ENCODE results near the gene UBXN7. TPM values are rescaled to one million over a fixed set of nuclear protein-coding genes. Genes with fewer than 3 reads are reported as not detected.

UBXN7 gene
- polyA plus RNA-seq, 1 of the 3 experiments (the other 2 are of a cell fraction): 6.4 TPM

GRCh38 chr3:196398782-196399181 lies 33.4 kb downstream of the UBXN7 start:
- Histone ChIP-seq H2AFZ (ENCODE audit: low read depth) (no peak overlapping the region), H3K9me3 (no peaks in the 10 kb centered on the region), H3K4me2 (no peak overlapping the region), H3K4me3 (ENCODE audit: low read depth in 2 of 2, low read length in 1 of 2) (no peak overlapping the region), H4K20me1 (ENCODE audit: insufficient read depth) (no peaks in the 10 kb centered on the region), H3K4me1 (ENCODE audit: control insufficient read depth in 1 of 2, insufficient read depth in 2 of 2, low read depth in 1 of 2, low read length in 1 of 2) (no peaks in the 10 kb centered on the region), H3K9me2 (no peaks in the 10 kb centered on the region), H3K9ac (no peak overlapping the region), H3F3A (replicated peaks; ENCODE audit: insufficient read depth) (peaks cover 7% of the 10 kb centered on the region), H3K27me3 (ENCODE audit: insufficient read depth) (no peaks in the 10 kb centered on the region), H3K36me3 (replicated peaks in 1 of 2; ENCODE audit: control insufficient read depth in 1 of 2, insufficient read depth in 2 of 2, low read length in 1 of 2) (peaks cover 8 to 37% of the 10 kb centered on the region in 2 experiments), H3K27ac (ENCODE audit: low read depth in 2 of 2, low read length in 1 of 2) (no peak overlapping the region), H3K79me2 (ENCODE audit: insufficient read depth) (0 out of 2 replicates have a peak, but pooled peaks cover 5% of the 10 kb centered on the region)
- TF ChIP-seq JUND (IDR thresholded peaks at IDR 0.05): peak; percentile 20; the same call in 1 of the 2 replicates
- peak; percentile 12; the same call in 1 of the 2 replicates for TF ChIP-seq FOSL2 (IDR thresholded peaks at IDR 0.05; ENCODE audit: borderline replicate concordance, low read depth)
- TF ChIP-seq CTCF (IDR thresholded peaks at IDR 0.05): no peak
- no peak for TF ChIP-seq TCF12 (IDR thresholded peaks at IDR 0.05)
- POLR2A ChIA-PET: interaction anchor here (1.0 kb wide), 1 partner anchor 24 kb away, joined by 3 read pairs; no protein-coding TSS in a partner anchor
- CTCF ChIA-PET: interaction anchor here (0.7 to 1.0 kb wide), 2 partner anchors 9 to 22 kb away, joined by 3 read pairs; no protein-coding TSS in a partner anchor
- no peak for DNase-seq
- 86% methylated on average over 7 of the region's 7 CpGs for WGBS (ENCODE audit: low lambda C conversion rate)

GRCh38 chr3:196397941-196398340 lies 34.3 kb downstream of the UBXN7 start:
- Histone ChIP-seq H3K9me2 (no peaks in the 10 kb centered on the region), H3K9me3 (no peaks in the 10 kb centered on the region), H3K9ac (no peak overlapping the region), H3K79me2 (ENCODE audit: insufficient read depth) (0 out of 2 replicates have a peak, but pooled peaks cover 5% of the 10 kb centered on the region), H3K4me3 (ENCODE audit: low read depth in 2 of 2, low read length in 1 of 2) (no peak overlapping the region), H3K36me3 (replicated peaks in 1 of 2; ENCODE audit: control insufficient read depth in 1 of 2, insufficient read depth in 2 of 2, low read length in 1 of 2) (peaks cover 9 to 45% of the 10 kb centered on the region in 2 experiments), H3K4me2 (no peak overlapping the region), H3F3A (replicated peaks; ENCODE audit: insufficient read depth) (peaks cover 6% of the 10 kb centered on the region), H3K4me1 (ENCODE audit: control insufficient read depth in 1 of 2, insufficient read depth in 2 of 2, low read depth in 1 of 2, low read length in 1 of 2) (no peaks in the 10 kb centered on the region), H4K20me1 (ENCODE audit: insufficient read depth) (no peaks in the 10 kb centered on the region), H2AFZ (ENCODE audit: low read depth) (no peak overlapping the region), H3K27ac (ENCODE audit: low read depth in 2 of 2, low read length in 1 of 2) (no peak overlapping the region), H3K27me3 (ENCODE audit: insufficient read depth) (no peaks in the 10 kb centered on the region)
- no peak for DNase-seq
- ChIA-PET POLR2A (interaction anchor here (1.0 kb wide), 1 partner anchor 25 kb away, joined by 3 read pairs; no protein-coding TSS in a partner anchor), CTCF (interaction anchor here (0.7 to 1.2 kb wide), 3 partner anchors 8 to 91 kb away, joined by 3 read pairs; no protein-coding TSS in a partner anchor)
- WGBS (ENCODE audit: low lambda C conversion rate): 72% methylated on average over 3 of the region's 3 CpGs
- TF ChIP-seq TCF12 (IDR thresholded peaks at IDR 0.05): no peak
- TF ChIP-seq RAD21 (IDR thresholded peaks at IDR 0.05; ENCODE audit: low read length): no peak
- TF ChIP-seq SMC3 (IDR thresholded peaks at IDR 0.05; ENCODE audit: low read depth, low read length): no peak
- TF ChIP-seq ZBTB33 (IDR thresholded peaks at IDR 0.05; ENCODE audit: borderline replicate concordance, low read depth): no peak
- TF ChIP-seq GABPA (IDR thresholded peaks at IDR 0.05; ENCODE audit: low read depth): no peak
- TF ChIP-seq CHD2 (IDR thresholded peaks at IDR 0.05; ENCODE audit: low read length, partially characterized antibody): no peak
- no peak for TF ChIP-seq MEF2A (IDR thresholded peaks at IDR 0.05; ENCODE audit: borderline replicate concordance, low read depth)
- TF ChIP-seq FOXJ3 (CRISPR knock-in tag; IDR thresholded peaks at IDR 0.05): no peak

All from SK-N-SH (cell line).